GM12878 (cell line): ENCODE measurements around the gene PRDM1. TPM values are rescaled to one million over a fixed set of nuclear protein-coding genes. Genes with fewer than 3 reads are reported as not detected.
A peak's percentile ranks its signal among the peaks of the same experiment; 100 is the strongest.

ENCODE experiments used
- ASH2L ChIP-seq: fragments of 300-600, 200-600 bp; sonication (generic); IDR thresholded peaks from 2 replicates; pipeline ENCODE4 v1.6.1; 2017; ENCODE audit warnings: low read depth, mild to moderate bottlenecking, borderline replicate concordance
- BHLHE40 ChIP-seq, 2 experiments: fragments of 450-650 bp in 1 of 2; IDR thresholded peaks; 2 replicates each; pipeline ENCODE4 v1.6.1; 2011 to 2017; ENCODE audit warnings: low read depth in 2 of 2, borderline replicate concordance in 1 of 2, improper control_type of control experiment in 1 of 2, low read length in 1 of 2, mild to moderate bottlenecking in 1 of 2
- BRCA1 ChIP-seq: IDR thresholded peaks from 2 replicates; pipeline ENCODE4 v1.6.1; 2011; ENCODE audit warnings: low read depth, low read length, improper control_type of control experiment
- CBX5 ChIP-seq: sonication (generic); IDR thresholded peaks from 2 replicates; pipeline ENCODE4 v1.6.1; 2016; ENCODE audit warnings: low read depth, moderate library complexity, mild to moderate bottlenecking, inconsistent platforms
- GATAD2B ChIP-seq: fragments of 450-650 bp; conservative IDR thresholded peaks from 2 replicates; pipeline ENCODE4 v1.6.1; 2017; ENCODE audit warnings: low read depth, mild to moderate bottlenecking, moderate library complexity
- HDAC6 ChIP-seq: fragments of 200-600 bp; sonication (generic); IDR thresholded peaks from one replicate; pipeline ENCODE4 v1.8.0; 2017; ENCODE audit warnings: antibody characterized with exemption; ENCODE audit not compliant: unreplicated experiment
- KDM1A ChIP-seq: fragments of 200-600 bp; sonication (generic); IDR thresholded peaks from 2 replicates; pipeline ENCODE4 v1.6.1; 2016; ENCODE audit warnings: borderline replicate concordance
- MYB ChIP-seq: fragments of 150-350 bp; IDR thresholded peaks from 2 replicates; pipeline ENCODE4 v1.6.1; 2014; ENCODE audit warnings: mild to moderate bottlenecking, low read depth, low read length, borderline replicate concordance
- NFYA ChIP-seq: IDR thresholded peaks from 2 replicates; pipeline ENCODE4 v1.6.1; 2011; ENCODE audit warnings: low read depth, mild to moderate bottlenecking, low read length, improper control_type of control experiment, borderline replicate concordance
- NR2C1 ChIP-seq: fragments of 450-650 bp; IDR thresholded peaks from 2 replicates; pipeline ENCODE4 v1.6.1; 2017; ENCODE audit warnings: antibody characterized with exemption, mild to moderate bottlenecking, moderate library complexity
- PAX5 ChIP-seq: IDR thresholded peaks from 2 replicates; pipeline ENCODE4 v1.6.1; 2011; ENCODE audit warnings: low read depth, low read length, borderline replicate concordance
- RAD51 ChIP-seq: fragments of 450-650 bp; IDR thresholded peaks from 2 replicates; pipeline ENCODE4 v1.6.1; 2016; ENCODE audit warnings: moderate library complexity, mild to moderate bottlenecking, inconsistent platforms
- RELA ChIP-seq: fragments of 450-650 bp; IDR thresholded peaks from 2 replicates; pipeline ENCODE4 v1.8.0; 2014; ENCODE audit warnings: borderline replicate concordance; ENCODE audit not compliant: partially characterized antibody
- RUNX3 ChIP-seq: IDR thresholded peaks from 2 replicates; pipeline ENCODE4 v1.6.1; 2012; ENCODE audit warnings: low read length, inconsistent platforms
- SIX5 ChIP-seq: IDR thresholded peaks from 2 replicates; pipeline ENCODE4 v1.6.1; 2011; ENCODE audit warnings: mild to moderate bottlenecking, low read depth, low read length, moderate library complexity; ENCODE audit not compliant: severe bottlenecking
- SRF ChIP-seq, 2 experiments: IDR thresholded peaks; 2 replicates each; pipeline ENCODE4 v1.6.1; 2011; ENCODE audit warnings: low read depth in 2 of 2, low read length in 2 of 2, mild to moderate bottlenecking in 1 of 2, moderate library complexity in 1 of 2
- STAT3 ChIP-seq: IDR thresholded peaks from 2 replicates; pipeline ENCODE4 v1.6.1; 2011; ENCODE audit warnings: low read depth, low read length, improper control_type of control experiment
- WRNIP1 ChIP-seq: IDR thresholded peaks from 2 replicates; pipeline ENCODE4 v1.6.1; 2011; ENCODE audit warnings: low read depth, low read length, improper control_type of control experiment, borderline replicate concordance
- YBX1 ChIP-seq: fragments of 450-650 bp; IDR thresholded peaks from 2 replicates; pipeline ENCODE4 v1.6.1; 2016; ENCODE audit warnings: antibody characterized with exemption
- ZNF207 ChIP-seq: fragments of 450-650 bp; IDR thresholded peaks from 2 replicates; pipeline ENCODE4 v1.6.1; 2014; ENCODE audit warnings: antibody characterized with exemption, mild to moderate bottlenecking, borderline replicate concordance
- ZNF384 ChIP-seq: IDR thresholded peaks from 2 replicates; pipeline ENCODE4 v1.6.1; 2012; ENCODE audit warnings: low read depth, mild to moderate bottlenecking, low read length, improper control_type of control experiment, borderline replicate concordance
- ZSCAN29 ChIP-seq: fragments of 450-650 bp; IDR thresholded peaks from 2 replicates; pipeline ENCODE4 v1.6.1; 2017; ENCODE audit warnings: mild to moderate bottlenecking, moderate library complexity
- polyA plus RNA-seq, 11 experiments: library from polyadenylated mRNA; depleted of rRNA in 4 of 11; unstranded in 6 of 11; stranded (reverse) in 5 of 11; fragments of >200 nt; fragmentation: Nextera tagmentation in 4 of 11; fragmentation: Illumina TruSeq in 1 of 11; extraction: Ambion mirVana in 4 of 11; extraction: Trizol in 1 of 11; gene quantifications; 1 replicate in 1 of 11; 2 replicates in 10 of 11; pipeline versions ENCODE4 v1.2.1 to v1.2.3, GENCODE V29; 2011 to 2016; ENCODE audit warnings: inconsistent platforms in 2 of 11, missing spikeins in 2 of 11, low read depth in 1 of 11
- total RNA-seq, 4 experiments: library from RNA; depleted of rRNA in 3 of 4; stranded (reverse); fragments of >200 nt in 3 of 4; fragmentation: Illumina TruSeq in 1 of 4; extraction: Trizol in 1 of 4; gene quantifications; 2 replicates each; pipeline versions ENCODE4 v1.2.1 to v1.2.3, GENCODE V29; 2013 to 2021
- TF ChIP-seq, protein P1 (sequence below): fragments of 450-650 bp; IDR thresholded peaks from 2 replicates; pipeline ENCODE4 v1.6.1; 2017; ENCODE audit warnings: mild to moderate bottlenecking
- TF ChIP-seq, protein P2 (sequence below): IDR thresholded peaks from 2 replicates; pipeline ENCODE4 v1.6.1; 2012; ENCODE audit warnings: improper control_type of control experiment, low read depth, low read length; ENCODE audit not compliant: insufficient replicate concordance

The PRDM1 gene
- total and polyA plus RNA-seq, 10 of the 15 experiments (the other 5 are each of a cell fraction or from before 2014, with no cell fraction given): 1.9 to 15.8 (median 4.1) TPM

DNA sequence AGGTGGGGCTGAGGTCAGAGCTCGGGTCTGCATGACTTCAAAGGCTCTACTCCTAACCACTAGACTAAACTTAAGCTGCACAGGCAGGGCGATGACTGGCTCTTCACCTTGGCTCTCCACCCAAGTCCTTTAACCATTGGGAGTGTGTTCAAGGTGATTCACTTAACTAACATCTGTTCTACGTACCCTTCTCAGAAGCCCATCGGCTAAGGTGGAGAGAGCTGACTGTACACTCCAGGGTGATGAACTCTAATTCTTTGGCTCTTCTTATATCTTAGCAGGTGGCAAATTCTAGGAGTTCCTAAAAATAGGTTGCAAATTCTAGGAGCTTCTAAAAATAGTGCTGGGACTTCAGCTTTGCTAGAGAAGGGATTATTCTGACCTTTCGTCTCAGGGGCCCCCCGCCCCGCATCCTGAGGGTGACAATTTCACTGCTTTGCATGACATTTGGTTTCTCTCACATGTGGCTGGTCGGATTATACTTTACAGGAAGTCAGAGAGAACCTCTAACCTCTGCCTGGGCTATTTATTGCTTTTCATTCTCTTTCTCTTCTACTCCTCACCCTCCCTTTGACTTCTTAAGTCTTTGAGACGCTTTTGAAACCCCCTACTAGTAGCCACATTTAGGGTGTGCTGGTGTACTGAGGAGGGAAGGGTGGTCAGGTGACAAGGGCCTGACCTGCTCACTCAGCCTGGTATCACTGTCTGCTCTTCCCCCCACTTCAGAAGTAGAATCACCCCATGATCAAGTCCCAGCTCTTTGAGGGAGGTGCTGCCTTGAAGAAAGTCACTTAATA is 55.5 kb downstream of the PRDM1 start (continued):
- TF ChIP-seq, protein P1, sequence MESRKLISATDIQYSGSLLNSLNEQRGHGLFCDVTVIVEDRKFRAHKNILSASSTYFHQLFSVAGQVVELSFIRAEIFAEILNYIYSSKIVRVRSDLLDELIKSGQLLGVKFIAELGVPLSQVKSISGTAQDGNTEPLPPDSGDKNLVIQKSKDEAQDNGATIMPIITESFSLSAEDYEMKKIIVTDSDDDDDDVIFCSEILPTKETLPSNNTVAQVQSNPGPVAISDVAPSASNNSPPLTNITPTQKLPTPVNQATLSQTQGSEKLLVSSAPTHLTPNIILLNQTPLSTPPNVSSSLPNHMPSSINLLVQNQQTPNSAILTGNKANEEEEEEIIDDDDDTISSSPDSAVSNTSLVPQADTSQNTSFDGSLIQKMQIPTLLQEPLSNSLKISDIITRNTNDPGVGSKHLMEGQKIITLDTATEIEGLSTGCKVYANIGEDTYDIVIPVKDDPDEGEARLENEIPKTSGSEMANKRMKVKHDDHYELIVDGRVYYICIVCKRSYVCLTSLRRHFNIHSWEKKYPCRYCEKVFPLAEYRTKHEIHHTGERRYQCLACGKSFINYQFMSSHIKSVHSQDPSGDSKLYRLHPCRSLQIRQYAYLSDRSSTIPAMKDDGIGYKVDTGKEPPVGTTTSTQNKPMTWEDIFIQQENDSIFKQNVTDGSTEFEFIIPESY: no peak
- TF ChIP-seq BRCA1: no peak
- TF ChIP-seq, protein P2, sequence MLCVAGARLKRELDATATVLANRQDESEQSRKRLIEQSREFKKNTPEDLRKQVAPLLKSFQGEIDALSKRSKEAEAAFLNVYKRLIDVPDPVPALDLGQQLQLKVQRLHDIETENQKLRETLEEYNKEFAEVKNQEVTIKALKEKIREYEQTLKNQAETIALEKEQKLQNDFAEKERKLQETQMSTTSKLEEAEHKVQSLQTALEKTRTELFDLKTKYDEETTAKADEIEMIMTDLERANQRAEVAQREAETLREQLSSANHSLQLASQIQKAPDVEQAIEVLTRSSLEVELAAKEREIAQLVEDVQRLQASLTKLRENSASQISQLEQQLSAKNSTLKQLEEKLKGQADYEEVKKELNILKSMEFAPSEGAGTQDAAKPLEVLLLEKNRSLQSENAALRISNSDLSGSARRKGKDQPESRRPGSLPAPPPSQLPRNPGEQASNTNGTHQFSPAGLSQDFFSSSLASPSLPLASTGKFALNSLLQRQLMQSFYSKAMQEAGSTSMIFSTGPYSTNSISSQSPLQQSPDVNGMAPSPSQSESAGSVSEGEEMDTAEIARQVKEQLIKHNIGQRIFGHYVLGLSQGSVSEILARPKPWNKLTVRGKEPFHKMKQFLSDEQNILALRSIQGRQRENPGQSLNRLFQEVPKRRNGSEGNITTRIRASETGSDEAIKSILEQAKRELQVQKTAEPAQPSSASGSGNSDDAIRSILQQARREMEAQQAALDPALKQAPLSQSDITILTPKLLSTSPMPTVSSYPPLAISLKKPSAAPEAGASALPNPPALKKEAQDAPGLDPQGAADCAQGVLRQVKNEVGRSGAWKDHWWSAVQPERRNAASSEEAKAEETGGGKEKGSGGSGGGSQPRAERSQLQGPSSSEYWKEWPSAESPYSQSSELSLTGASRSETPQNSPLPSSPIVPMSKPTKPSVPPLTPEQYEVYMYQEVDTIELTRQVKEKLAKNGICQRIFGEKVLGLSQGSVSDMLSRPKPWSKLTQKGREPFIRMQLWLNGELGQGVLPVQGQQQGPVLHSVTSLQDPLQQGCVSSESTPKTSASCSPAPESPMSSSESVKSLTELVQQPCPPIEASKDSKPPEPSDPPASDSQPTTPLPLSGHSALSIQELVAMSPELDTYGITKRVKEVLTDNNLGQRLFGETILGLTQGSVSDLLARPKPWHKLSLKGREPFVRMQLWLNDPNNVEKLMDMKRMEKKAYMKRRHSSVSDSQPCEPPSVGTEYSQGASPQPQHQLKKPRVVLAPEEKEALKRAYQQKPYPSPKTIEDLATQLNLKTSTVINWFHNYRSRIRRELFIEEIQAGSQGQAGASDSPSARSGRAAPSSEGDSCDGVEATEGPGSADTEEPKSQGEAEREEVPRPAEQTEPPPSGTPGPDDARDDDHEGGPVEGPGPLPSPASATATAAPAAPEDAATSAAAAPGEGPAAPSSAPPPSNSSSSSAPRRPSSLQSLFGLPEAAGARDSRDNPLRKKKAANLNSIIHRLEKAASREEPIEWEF: no peak
- no peak for TF ChIP-seq ASH2L
- TF ChIP-seq RAD51: peak; percentile 76; the same call in 1 of the 2 replicates
- TF ChIP-seq CBX5: 0 out of 2 replicates have a peak, but pooled peaks have one; percentile 46
- no peak for TF ChIP-seq KDM1A
- no peak for TF ChIP-seq ZNF207
- TF ChIP-seq PAX5: peak; percentile 27; the same call in 1 of the 2 replicates
- TF ChIP-seq RUNX3: peak; percentile 80
- peak; percentile 52; the same call in 1 of the 2 replicates for TF ChIP-seq NR2C1
- no peak for TF ChIP-seq YBX1
- TF ChIP-seq ZNF384: no peak
- TF ChIP-seq SRF (IDR thresholded peaks at IDR 0.05; ENCODE audit: low read depth in 2 of 2, low read length in 2 of 2): no peak
- peak; percentile 83 to 86 for TF ChIP-seq BHLHE40 (IDR thresholded peaks at IDR 0.05; ENCODE audit: borderline replicate concordance in 1 of 2, low read depth in 2 of 2, low read length in 1 of 2)
- TF ChIP-seq HDAC6: no peak
- TF ChIP-seq NFYA: no peak
- peak; percentile 48; the same call in 1 of the 2 replicates for TF ChIP-seq GATAD2B
- TF ChIP-seq MYB: no peak
- TF ChIP-seq SIX5: no peak
- TF ChIP-seq RELA: no peak
- no peak for TF ChIP-seq STAT3
- no peak for TF ChIP-seq ZSCAN29
- no peak for TF ChIP-seq WRNIP1
